ENCODE results near the gene EEIG2. TPM values are rescaled to one million over a fixed set of nuclear protein-coding genes. Genes with fewer than 3 reads are reported as not detected.
"Not testable (repeated sequence)": the region's sequence is repeated elsewhere in the genome, so short reads cannot be mapped to it uniquely, and the experiment has no call there.

Gene EEIG2
- 12.9 TPM for polyA plus RNA-seq (2013, experiment 1 of 2)
- polyA plus RNA-seq (2013, experiment 2 of 2) = 12.0 TPM

DNA sequence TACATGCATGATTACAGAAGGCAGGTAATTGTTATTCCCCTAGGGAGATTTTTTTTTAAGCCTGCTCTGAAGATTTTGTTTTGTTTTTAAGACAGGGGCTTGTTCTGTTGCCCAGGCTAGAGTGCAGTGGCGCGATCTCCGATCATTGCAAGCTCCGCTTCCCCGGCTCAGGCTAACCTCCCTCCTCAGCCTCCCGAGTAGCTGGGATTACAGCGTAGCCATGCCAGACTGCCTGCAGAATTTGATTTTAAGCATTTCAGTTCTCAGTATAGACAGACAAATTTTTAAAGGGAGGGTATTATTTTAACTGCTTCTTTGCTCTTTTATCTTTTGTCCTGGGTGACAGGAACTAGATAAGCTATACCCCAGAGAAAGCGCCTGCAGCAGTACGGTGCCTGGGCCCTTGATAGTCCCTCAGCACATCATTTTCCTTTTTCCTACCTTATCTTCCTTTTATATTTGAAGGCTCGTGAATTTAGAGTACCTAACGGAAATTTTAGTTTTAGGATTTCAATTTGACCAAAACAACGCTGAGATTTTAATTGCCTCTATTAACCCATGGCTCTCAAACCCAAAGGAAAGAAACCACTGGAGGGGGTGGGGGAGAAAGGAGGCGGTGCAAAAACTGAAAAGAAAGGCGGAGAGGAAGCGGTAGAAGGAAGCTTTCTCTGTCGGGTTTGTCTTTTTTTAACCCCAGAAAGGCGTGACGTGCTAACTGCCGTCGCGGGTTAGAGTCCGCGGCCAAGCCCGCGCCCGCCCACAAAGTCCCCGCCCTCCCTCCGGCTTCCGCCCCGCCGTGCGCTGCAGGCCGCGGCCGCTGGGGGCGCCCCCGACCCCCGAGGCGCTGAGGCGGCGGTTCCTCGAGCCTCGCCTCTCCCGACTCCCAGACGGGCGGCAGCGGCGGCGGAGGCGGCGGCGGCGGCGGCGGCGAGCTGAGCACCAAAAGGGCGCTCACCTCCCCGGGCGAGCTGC, at the start of gene EEIG2:
Gene EEIG2, plus strand, starts transcription at position 886 of the 972 bp plus-strand sequence. CDS start 329 bp downstream, outside the sequence.
- no peaks in the 10 kb centered on the region for H3K9me3 ChIP-seq (ENCODE audit: control insufficient read depth, low read length)
- 14% methylated on average over 40 to 43 of the region's 59 CpGs for WGBS, 2 experiments (ENCODE audit: insufficient coverage in 2 of 2)
- H3K4me3 ChIP-seq (ENCODE audit: extremely low read depth, insufficient read depth, low read length, poor library complexity, severe bottlenecking) = peak within 1 kb of the TSS; percentile 65
- no peaks in the 10 kb centered on the region for H3K36me3 ChIP-seq (ENCODE audit: control insufficient read depth, insufficient read depth, low read length)
- H3K4me1 ChIP-seq (ENCODE audit: control insufficient read depth, insufficient read depth, low read length, poor library complexity, severe bottlenecking) = peaks cover 5% of the 10 kb centered on the region
- H3K27ac ChIP-seq (ENCODE audit: low read depth, low read length, severe bottlenecking) = peak within 1 kb of the TSS; percentile 78

- no peak overlapping the region for H3K4me3 ChIP-seq (ENCODE audit: extremely low read depth, insufficient read depth, low read length, poor library complexity, severe bottlenecking)
- H3K9me3 ChIP-seq (ENCODE audit: control insufficient read depth, low read length) = no peaks in the 10 kb centered on the region
- H3K27ac ChIP-seq (ENCODE audit: low read depth, low read length, severe bottlenecking) = no peak overlapping the region
- no peaks in the 10 kb centered on the region for H3K36me3 ChIP-seq (ENCODE audit: control insufficient read depth, insufficient read depth, low read length)
- 70 to 100% methylated on average over 1 to 2 of the region's 3 CpGs for WGBS, 2 experiments (ENCODE audit: insufficient coverage in 2 of 2)
- H3K4me1 ChIP-seq (ENCODE audit: control insufficient read depth, insufficient read depth, low read length, poor library complexity, severe bottlenecking) = no peaks in the 10 kb centered on the region
These were observed 48.1 kb upstream of the EEIG2 start for GRCh38 chr1:108511764-108512163.

GRCh38 chr1:108512239-108513043, 47.5 kb upstream of the EEIG2 start:
- no CpG with 5 or more reads among the region's 6 CpGs for WGBS, 2 experiments (ENCODE audit: insufficient coverage in 2 of 2)
- H3K4me1 ChIP-seq (ENCODE audit: control insufficient read depth, insufficient read depth, low read length, poor library complexity, severe bottlenecking) = no peaks in the 10 kb centered on the region

DNA sequence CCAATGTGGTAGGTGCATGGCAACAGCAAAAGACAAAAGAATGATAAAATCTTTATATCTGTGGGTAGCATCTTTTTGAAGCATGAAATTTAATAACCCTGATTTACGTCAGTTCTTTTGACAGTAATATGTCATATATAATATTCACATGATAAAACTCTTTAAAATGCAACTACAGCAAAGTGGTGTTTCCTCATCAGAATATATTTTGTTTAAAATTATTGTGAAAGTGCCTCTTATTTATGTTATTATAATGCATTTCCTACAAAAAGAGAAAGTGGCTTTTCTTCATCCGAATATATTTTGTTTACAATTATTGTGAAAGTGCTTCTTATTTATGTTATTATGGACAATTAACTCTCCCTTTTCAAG, 46.9 kb upstream of the EEIG2 start:
- no CpG with 5 or more reads among the region's 2 CpGs for WGBS, 2 experiments (ENCODE audit: insufficient coverage in 2 of 2)
- Histone ChIP-seq H3K4me3 (ENCODE audit: extremely low read depth, insufficient read depth, low read length, poor library complexity, severe bottlenecking) (no peak overlapping the region), H3K9me3 (ENCODE audit: control insufficient read depth, low read length) (no peaks in the 10 kb centered on the region), H3K36me3 (ENCODE audit: control insufficient read depth, insufficient read depth, low read length) (no peaks in the 10 kb centered on the region), H3K4me1 (ENCODE audit: control insufficient read depth, insufficient read depth, low read length, poor library complexity, severe bottlenecking) (no peaks in the 10 kb centered on the region), H3K27ac (ENCODE audit: low read depth, low read length, severe bottlenecking) (no peak overlapping the region)

More at GRCh38 chr1:108512239-108513043, 47.5 kb upstream of the EEIG2 start:
- Histone ChIP-seq H3K4me3 (ENCODE audit: extremely low read depth, insufficient read depth, low read length, poor library complexity, severe bottlenecking) (no peak overlapping the region), H3K27ac (ENCODE audit: low read depth, low read length, severe bottlenecking) (no peak overlapping the region), H3K9me3 (ENCODE audit: control insufficient read depth, low read length) (no peaks in the 10 kb centered on the region), H3K36me3 (ENCODE audit: control insufficient read depth, insufficient read depth, low read length) (no peaks in the 10 kb centered on the region)

GRCh38 chr1:108513914-108514313, 46.0 kb upstream of the EEIG2 start:
- WGBS, 2 experiments (ENCODE audit: insufficient coverage in 2 of 2) = 100% methylated on average over 1 of the region's 2 CpGs
- H3K4me3 ChIP-seq (ENCODE audit: extremely low read depth, insufficient read depth, low read length, poor library complexity, severe bottlenecking); H3K9me3 ChIP-seq (ENCODE audit: control insufficient read depth, low read length); H3K27ac ChIP-seq (ENCODE audit: low read depth, low read length, severe bottlenecking); H3K36me3 ChIP-seq (ENCODE audit: control insufficient read depth, insufficient read depth, low read length); H3K4me1 ChIP-seq (ENCODE audit: control insufficient read depth, insufficient read depth, low read length, poor library complexity, severe bottlenecking): not testable (repeated sequence)

- H3K9me3 ChIP-seq (ENCODE audit: control insufficient read depth, low read length); H3K4me3 ChIP-seq (ENCODE audit: extremely low read depth, insufficient read depth, low read length, poor library complexity, severe bottlenecking); H3K4me1 ChIP-seq (ENCODE audit: control insufficient read depth, insufficient read depth, low read length, poor library complexity, severe bottlenecking); H3K27ac ChIP-seq (ENCODE audit: low read depth, low read length, severe bottlenecking); H3K36me3 ChIP-seq (ENCODE audit: control insufficient read depth, insufficient read depth, low read length): not testable (repeated sequence)
- no CpG with 5 or more reads among the region's 6 CpGs for WGBS, 2 experiments (ENCODE audit: insufficient coverage in 2 of 2)
These were observed 42.5 kb upstream of the EEIG2 start for GRCh38 chr1:108517301-108517897.

- no peaks in the 10 kb centered on the region for H3K4me1 ChIP-seq (ENCODE audit: control insufficient read depth, insufficient read depth, low read length, poor library complexity, severe bottlenecking)
- no peaks in the 10 kb centered on the region for H3K9me3 ChIP-seq (ENCODE audit: control insufficient read depth, low read length)
- H3K27ac ChIP-seq (ENCODE audit: low read depth, low read length, severe bottlenecking) = no peak overlapping the region
- no peaks in the 10 kb centered on the region for H3K36me3 ChIP-seq (ENCODE audit: control insufficient read depth, insufficient read depth, low read length)
- no peak overlapping the region for H3K4me3 ChIP-seq (ENCODE audit: extremely low read depth, insufficient read depth, low read length, poor library complexity, severe bottlenecking)
These were observed 37.9 kb upstream of the EEIG2 start for GRCh38 chr1:108521990-108522393.

DNA sequence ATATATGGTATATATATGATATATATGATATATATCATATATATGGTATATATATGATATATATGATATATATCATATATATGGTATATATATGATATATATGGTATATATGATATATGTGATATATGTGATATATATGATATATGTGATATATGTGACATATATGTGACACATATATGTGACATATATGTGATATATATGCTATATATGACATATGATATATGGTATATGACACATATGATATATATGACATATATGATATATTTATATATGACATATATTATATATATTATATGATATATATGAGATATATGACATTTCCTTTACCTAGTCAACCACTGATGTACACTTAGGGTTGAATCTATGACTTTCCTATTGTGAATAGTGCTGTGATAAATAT, 36.1 kb upstream of the EEIG2 start:
- Histone ChIP-seq H3K4me3 (ENCODE audit: extremely low read depth, insufficient read depth, low read length, poor library complexity, severe bottlenecking) (no peak overlapping the region), H3K36me3 (ENCODE audit: control insufficient read depth, insufficient read depth, low read length) (no peaks in the 10 kb centered on the region)

GRCh38 chr1:108524676-108525075, 35.2 kb upstream of the EEIG2 start:
- no peak overlapping the region for H3K27ac ChIP-seq (ENCODE audit: low read depth, low read length, severe bottlenecking)
- WGBS, 2 experiments (ENCODE audit: insufficient coverage in 2 of 2) = no CpG with 5 or more reads among the region's 3 CpGs

More for the DNA sequence above, 36.1 kb upstream of the EEIG2 start:
- H3K4me1 ChIP-seq (ENCODE audit: control insufficient read depth, insufficient read depth, low read length, poor library complexity, severe bottlenecking) = no peaks in the 10 kb centered on the region
- H3K9me3 ChIP-seq (ENCODE audit: control insufficient read depth, low read length) = no peaks in the 10 kb centered on the region
- H3K27ac ChIP-seq (ENCODE audit: low read depth, low read length, severe bottlenecking) = no peak overlapping the region

GRCh38 chr1:108527135-108527534, 32.8 kb upstream of the EEIG2 start:
- Histone ChIP-seq H3K27ac (ENCODE audit: low read depth, low read length, severe bottlenecking) (no peak overlapping the region), H3K4me1 (ENCODE audit: control insufficient read depth, insufficient read depth, low read length, poor library complexity, severe bottlenecking) (no peaks in the 10 kb centered on the region), H3K36me3 (ENCODE audit: control insufficient read depth, insufficient read depth, low read length) (no peaks in the 10 kb centered on the region), H3K9me3 (ENCODE audit: control insufficient read depth, low read length) (no peaks in the 10 kb centered on the region), H3K4me3 (ENCODE audit: extremely low read depth, insufficient read depth, low read length, poor library complexity, severe bottlenecking) (no peak overlapping the region)
- whole genome bisulfite sequencing, 2 experiments (ENCODE audit: insufficient coverage in 2 of 2) = 100% methylated on average over 1 of the region's 3 CpGs; no CpG with 5 or more reads in 1 of the 2 experiments

More at GRCh38 chr1:108524676-108525075, 35.2 kb upstream of the EEIG2 start:
- H3K4me1 ChIP-seq (ENCODE audit: control insufficient read depth, insufficient read depth, low read length, poor library complexity, severe bottlenecking) = no peaks in the 10 kb centered on the region
- no peaks in the 10 kb centered on the region for H3K9me3 ChIP-seq (ENCODE audit: control insufficient read depth, low read length)
- no peak overlapping the region for H3K4me3 ChIP-seq (ENCODE audit: extremely low read depth, insufficient read depth, low read length, poor library complexity, severe bottlenecking)
- H3K36me3 ChIP-seq (ENCODE audit: control insufficient read depth, insufficient read depth, low read length) = no peaks in the 10 kb centered on the region
